Measurements from ENCODE around the gene LRGUK.
"Not testable (repeated sequence)": the region's sequence is repeated elsewhere in the genome, so short reads cannot be mapped to it uniquely, and the experiment has no call there.

The LRGUK gene

GRCh38 chr7:134126966-134127848 lies at the start of gene LRGUK:
LRGUK (plus strand) TSS chr7:134127340; CDS start chr7:134127368, 28 bp downstream.
- H3K4me1 ChIP-seq (ENCODE audit: control insufficient read depth in 2 of 2, insufficient read depth in 2 of 2, low read length in 2 of 2) = peaks cover 0 to 4% of the 10 kb centered on the region in 2 donors
- peak within 1 kb of the TSS in 1 of 2 donors; percentile 49 for H3K9ac ChIP-seq (ENCODE audit: low read depth in 1 of 2, low read length in 2 of 2)
- no peaks in the 10 kb centered on the region for H3K9me3 ChIP-seq (ENCODE audit: control insufficient read depth in 2 of 2, low read length in 2 of 2)
- no peak within 1 kb of the TSS for H3K27ac ChIP-seq (ENCODE audit: low read depth in 2 of 2, low read length in 2 of 2)
- H3K4me3 ChIP-seq (ENCODE audit: low read length in 2 of 2) = peak within 1 kb of the TSS; percentile 72 to 96
- no peaks in the 10 kb centered on the region for H3K36me3 ChIP-seq (ENCODE audit: control insufficient read depth in 2 of 2, insufficient read depth in 2 of 2, low read length in 2 of 2)
- H3K27me3 ChIP-seq (ENCODE audit: control insufficient read depth in 2 of 2, insufficient read depth in 2 of 2, low read length in 2 of 2) = peaks cover 0 to 2% of the 10 kb centered on the region in 2 donors

- H3K4me3 ChIP-seq (ENCODE audit: low read length in 2 of 2); H3K36me3 ChIP-seq (ENCODE audit: control insufficient read depth in 2 of 2, insufficient read depth in 2 of 2, low read length in 2 of 2); H3K9ac ChIP-seq (ENCODE audit: low read depth in 1 of 2, low read length in 2 of 2); H3K4me1 ChIP-seq (ENCODE audit: control insufficient read depth in 2 of 2, insufficient read depth in 2 of 2, low read length in 2 of 2); H3K27ac ChIP-seq (ENCODE audit: low read depth in 2 of 2, low read length in 2 of 2); H3K9me3 ChIP-seq (ENCODE audit: control insufficient read depth in 2 of 2, low read length in 2 of 2); H3K27me3 ChIP-seq (ENCODE audit: control insufficient read depth in 2 of 2, insufficient read depth in 2 of 2, low read length in 2 of 2): not testable (repeated sequence)
These were observed 49.6 kb upstream of the LRGUK start for GRCh38 chr7:134077560-134077959.

- Histone ChIP-seq H3K27me3 (ENCODE audit: control insufficient read depth in 2 of 2, insufficient read depth in 2 of 2, low read length in 2 of 2) (no peaks in the 10 kb centered on the region), H3K4me3 (ENCODE audit: low read length in 2 of 2) (no peak overlapping the region), H3K9ac (ENCODE audit: low read depth in 1 of 2, low read length in 2 of 2) (no peak overlapping the region), H3K4me1 (ENCODE audit: control insufficient read depth in 2 of 2, insufficient read depth in 2 of 2, low read length in 2 of 2) (no peaks in the 10 kb centered on the region), H3K9me3 (ENCODE audit: control insufficient read depth in 2 of 2, low read length in 2 of 2) (no peaks in the 10 kb centered on the region), H3K27ac (ENCODE audit: low read depth in 2 of 2, low read length in 2 of 2) (no peak overlapping the region), H3K36me3 (ENCODE audit: control insufficient read depth in 2 of 2, insufficient read depth in 2 of 2, low read length in 2 of 2) (no peaks in the 10 kb centered on the region)
These were observed 48.1 kb upstream of the LRGUK start for GRCh38 chr7:134078991-134079390.

GRCh38 chr7:134081695-134082094 lies 45.4 kb upstream of the LRGUK start:
- no peak overlapping the region for H3K27ac ChIP-seq (ENCODE audit: low read depth in 2 of 2, low read length in 2 of 2)
- H3K9me3 ChIP-seq (ENCODE audit: control insufficient read depth in 2 of 2, low read length in 2 of 2) = no peaks in the 10 kb centered on the region
- no peaks in the 10 kb centered on the region for H3K36me3 ChIP-seq (ENCODE audit: control insufficient read depth in 2 of 2, insufficient read depth in 2 of 2, low read length in 2 of 2)
- H3K27me3 ChIP-seq (ENCODE audit: control insufficient read depth in 2 of 2, insufficient read depth in 2 of 2, low read length in 2 of 2) = no peaks in the 10 kb centered on the region
- H3K9ac ChIP-seq (ENCODE audit: low read depth in 1 of 2, low read length in 2 of 2) = no peak overlapping the region
- no peak overlapping the region for H3K4me3 ChIP-seq (ENCODE audit: low read length in 2 of 2)
- no peaks in the 10 kb centered on the region for H3K4me1 ChIP-seq (ENCODE audit: control insufficient read depth in 2 of 2, insufficient read depth in 2 of 2, low read length in 2 of 2)

GRCh38 chr7:134083766-134084487 lies 43.2 kb upstream of the LRGUK start:
- Histone ChIP-seq H3K9ac (ENCODE audit: low read depth in 1 of 2, low read length in 2 of 2) (no peak overlapping the region), H3K27me3 (ENCODE audit: control insufficient read depth in 2 of 2, insufficient read depth in 2 of 2, low read length in 2 of 2) (no peaks in the 10 kb centered on the region), H3K4me3 (ENCODE audit: low read length in 2 of 2) (no peak overlapping the region), H3K9me3 (ENCODE audit: control insufficient read depth in 2 of 2, low read length in 2 of 2) (no peaks in the 10 kb centered on the region), H3K27ac (ENCODE audit: low read depth in 2 of 2, low read length in 2 of 2) (no peak overlapping the region), H3K36me3 (ENCODE audit: control insufficient read depth in 2 of 2, insufficient read depth in 2 of 2, low read length in 2 of 2) (no peaks in the 10 kb centered on the region), H3K4me1 (ENCODE audit: control insufficient read depth in 2 of 2, insufficient read depth in 2 of 2, low read length in 2 of 2) (no peaks in the 10 kb centered on the region)

GRCh38 chr7:134084488-134085144 lies 42.5 kb upstream of the LRGUK start:
- no peaks in the 10 kb centered on the region for H3K27me3 ChIP-seq (ENCODE audit: control insufficient read depth in 2 of 2, insufficient read depth in 2 of 2, low read length in 2 of 2)
- no peak overlapping the region for H3K4me3 ChIP-seq (ENCODE audit: low read length in 2 of 2)
- H3K4me1 ChIP-seq (ENCODE audit: control insufficient read depth in 2 of 2, insufficient read depth in 2 of 2, low read length in 2 of 2) = no peaks in the 10 kb centered on the region
- H3K27ac ChIP-seq (ENCODE audit: low read depth in 2 of 2, low read length in 2 of 2) = no peak overlapping the region
- peaks cover 3 to 5% of the 10 kb centered on the region in 2 donors for H3K9me3 ChIP-seq (ENCODE audit: control insufficient read depth in 2 of 2, low read length in 2 of 2)
- no peaks in the 10 kb centered on the region for H3K36me3 ChIP-seq (ENCODE audit: control insufficient read depth in 2 of 2, insufficient read depth in 2 of 2, low read length in 2 of 2)
- no peak overlapping the region for H3K9ac ChIP-seq (ENCODE audit: low read depth in 1 of 2, low read length in 2 of 2)

GRCh38 chr7:134085311-134085710 lies 41.8 kb upstream of the LRGUK start:
- Histone ChIP-seq H3K9ac (ENCODE audit: low read depth in 1 of 2, low read length in 2 of 2) (no peak overlapping the region), H3K27me3 (ENCODE audit: control insufficient read depth in 2 of 2, insufficient read depth in 2 of 2, low read length in 2 of 2) (no peaks in the 10 kb centered on the region), H3K4me1 (ENCODE audit: control insufficient read depth in 2 of 2, insufficient read depth in 2 of 2, low read length in 2 of 2) (no peaks in the 10 kb centered on the region), H3K4me3 (ENCODE audit: low read length in 2 of 2) (no peak overlapping the region), H3K27ac (ENCODE audit: low read depth in 2 of 2, low read length in 2 of 2) (no peak overlapping the region), H3K9me3 (ENCODE audit: control insufficient read depth in 2 of 2, low read length in 2 of 2) (peaks cover 3 to 6% of the 10 kb centered on the region in 2 donors), H3K36me3 (ENCODE audit: control insufficient read depth in 2 of 2, insufficient read depth in 2 of 2, low read length in 2 of 2) (no peaks in the 10 kb centered on the region)

GRCh38 chr7:134086998-134087735 lies 40.0 kb upstream of the LRGUK start:
- Histone ChIP-seq H3K4me3 (ENCODE audit: low read length in 2 of 2) (no peak overlapping the region), H3K36me3 (ENCODE audit: control insufficient read depth in 2 of 2, insufficient read depth in 2 of 2, low read length in 2 of 2) (no peaks in the 10 kb centered on the region), H3K27ac (ENCODE audit: low read depth in 2 of 2, low read length in 2 of 2) (no peak overlapping the region), H3K9me3 (ENCODE audit: control insufficient read depth in 2 of 2, low read length in 2 of 2) (peaks cover 3 to 6% of the 10 kb centered on the region in 2 donors), H3K4me1 (ENCODE audit: control insufficient read depth in 2 of 2, insufficient read depth in 2 of 2, low read length in 2 of 2) (no peaks in the 10 kb centered on the region), H3K9ac (ENCODE audit: low read depth in 1 of 2, low read length in 2 of 2) (no peak overlapping the region), H3K27me3 (ENCODE audit: control insufficient read depth in 2 of 2, insufficient read depth in 2 of 2, low read length in 2 of 2) (no peaks in the 10 kb centered on the region)

- H3K9ac ChIP-seq (ENCODE audit: low read depth in 1 of 2, low read length in 2 of 2) = no peak overlapping the region
- H3K9me3 ChIP-seq (ENCODE audit: control insufficient read depth in 2 of 2, low read length in 2 of 2) = peaks cover 3 to 6% of the 10 kb centered on the region in 2 donors
- H3K36me3 ChIP-seq (ENCODE audit: control insufficient read depth in 2 of 2, insufficient read depth in 2 of 2, low read length in 2 of 2) = no peaks in the 10 kb centered on the region
- no peak overlapping the region for H3K4me3 ChIP-seq (ENCODE audit: low read length in 2 of 2)
- H3K4me1 ChIP-seq (ENCODE audit: control insufficient read depth in 2 of 2, insufficient read depth in 2 of 2, low read length in 2 of 2) = no peaks in the 10 kb centered on the region
- no peaks in the 10 kb centered on the region for H3K27me3 ChIP-seq (ENCODE audit: control insufficient read depth in 2 of 2, insufficient read depth in 2 of 2, low read length in 2 of 2)
- H3K27ac ChIP-seq (ENCODE audit: low read depth in 2 of 2, low read length in 2 of 2) = no peak overlapping the region
These were observed 38.9 kb upstream of the LRGUK start for GRCh38 chr7:134088199-134088598.
